ENCODE data around the gene KRTAP10-4. TPM values are rescaled to one million over a fixed set of nuclear protein-coding genes. Genes with fewer than 3 reads are reported as not detected.

The KRTAP10-4 gene
- total RNA-seq, 1 experiment from 2014 or later: not detected

DNA sequence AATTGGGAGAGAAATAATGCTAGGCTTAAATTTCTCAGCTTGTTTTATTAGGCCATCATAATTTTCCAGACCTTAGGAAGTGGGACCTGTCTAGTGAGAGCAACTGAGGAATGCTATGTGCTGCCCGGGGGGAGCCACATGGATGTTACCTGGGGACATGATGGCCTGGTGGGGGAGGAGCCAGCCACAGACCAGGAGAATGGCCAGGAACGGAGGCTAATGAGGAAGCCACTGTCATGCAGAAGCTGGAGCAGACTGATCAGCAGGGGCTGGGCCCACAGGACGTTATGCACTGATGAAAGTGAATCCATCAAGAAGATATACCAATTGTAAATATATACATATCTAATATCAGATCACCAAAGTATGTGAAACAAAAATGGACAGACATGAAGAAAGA is 29.0 kb upstream of the KRTAP10-4 start:
- peaks cover 26% of the 10 kb centered on the region for H3K27me3 Mint-ChIP-seq (ENCODE audit: insufficient read depth, unreplicated experiment)
- H3K27ac Mint-ChIP-seq (ENCODE audit: low read depth, unreplicated experiment): no peak overlapping the region
- peaks cover 23% of the 10 kb centered on the region for H3K9me3 Mint-ChIP-seq (ENCODE audit: unreplicated experiment)
- no peaks in the 10 kb centered on the region for H3K36me3 Mint-ChIP-seq (ENCODE audit: insufficient read depth, unreplicated experiment)
- CTCF ChIA-PET: interaction anchor here (0.7 kb wide), 1 partner anchor 9 kb away, joined by 3 read pairs; no protein-coding TSS in a partner anchor
- TF ChIP-seq, protein P1, sequence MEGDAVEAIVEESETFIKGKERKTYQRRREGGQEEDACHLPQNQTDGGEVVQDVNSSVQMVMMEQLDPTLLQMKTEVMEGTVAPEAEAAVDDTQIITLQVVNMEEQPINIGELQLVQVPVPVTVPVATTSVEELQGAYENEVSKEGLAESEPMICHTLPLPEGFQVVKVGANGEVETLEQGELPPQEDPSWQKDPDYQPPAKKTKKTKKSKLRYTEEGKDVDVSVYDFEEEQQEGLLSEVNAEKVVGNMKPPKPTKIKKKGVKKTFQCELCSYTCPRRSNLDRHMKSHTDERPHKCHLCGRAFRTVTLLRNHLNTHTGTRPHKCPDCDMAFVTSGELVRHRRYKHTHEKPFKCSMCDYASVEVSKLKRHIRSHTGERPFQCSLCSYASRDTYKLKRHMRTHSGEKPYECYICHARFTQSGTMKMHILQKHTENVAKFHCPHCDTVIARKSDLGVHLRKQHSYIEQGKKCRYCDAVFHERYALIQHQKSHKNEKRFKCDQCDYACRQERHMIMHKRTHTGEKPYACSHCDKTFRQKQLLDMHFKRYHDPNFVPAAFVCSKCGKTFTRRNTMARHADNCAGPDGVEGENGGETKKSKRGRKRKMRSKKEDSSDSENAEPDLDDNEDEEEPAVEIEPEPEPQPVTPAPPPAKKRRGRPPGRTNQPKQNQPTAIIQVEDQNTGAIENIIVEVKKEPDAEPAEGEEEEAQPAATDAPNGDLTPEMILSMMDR (IDR thresholded peaks at IDR 0.05; ENCODE audit: unreplicated experiment): no peak
- DNase-seq (ENCODE audit: unreplicated experiment): no peak
- POLR2A ChIA-PET: no interaction called here
- BruUV-seq (replicated peaks): no TSS peak
- intact Hi-C loops (cut with micrococcal nuclease): no loop called here
- H3K4me1 Mint-ChIP-seq (ENCODE audit: insufficient read depth, unreplicated experiment): peaks cover 9% of the 10 kb centered on the region
- no peak overlapping the region for H3K4me3 Mint-ChIP-seq (ENCODE audit: unreplicated experiment)

DNA sequence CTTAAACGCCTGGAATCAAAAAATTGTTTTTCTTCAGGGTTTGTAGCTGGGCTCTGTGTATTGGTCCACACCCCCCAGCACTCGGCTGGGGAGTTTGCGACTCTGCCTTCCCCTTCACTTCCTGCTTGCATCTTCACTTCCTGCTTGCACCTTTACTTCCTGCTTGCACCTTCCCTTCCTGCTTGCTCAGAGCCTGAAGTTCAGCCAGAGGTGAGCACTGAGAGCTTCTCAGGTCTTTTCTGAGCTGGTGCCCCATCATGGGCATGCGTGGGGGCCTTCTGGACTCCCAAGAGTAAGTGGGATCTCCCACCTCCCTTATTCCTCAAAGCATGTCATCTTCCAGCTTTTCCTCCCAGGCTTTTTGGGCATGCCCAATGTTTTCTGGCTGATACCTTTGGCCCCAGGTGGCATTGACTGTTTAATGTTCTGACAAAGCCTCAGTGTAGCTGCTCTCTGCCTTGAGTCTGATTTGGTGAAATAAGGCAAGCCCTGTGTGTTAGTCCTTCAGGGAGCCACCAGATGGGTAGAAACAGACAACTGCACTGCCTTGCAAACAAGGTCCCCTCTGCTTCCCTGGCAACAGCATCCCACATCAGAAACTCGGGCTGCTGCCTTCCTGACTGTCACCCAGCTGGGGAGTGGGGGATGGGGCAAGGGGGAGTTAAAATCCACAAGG is 25.7 kb upstream of the KRTAP10-4 start:
- TF ChIP-seq, protein P1 (IDR thresholded peaks at IDR 0.05; ENCODE audit: unreplicated experiment): no peak
- BruUV-seq (replicated peaks): no TSS peak
- Mint-ChIP-seq H3K4me3 (ENCODE audit: unreplicated experiment) (no peak overlapping the region), H3K27me3 (ENCODE audit: insufficient read depth, unreplicated experiment) (peaks cover 34% of the 10 kb centered on the region), H3K36me3 (ENCODE audit: insufficient read depth, unreplicated experiment) (no peaks in the 10 kb centered on the region), H3K9me3 (ENCODE audit: unreplicated experiment) (peaks cover 23% of the 10 kb centered on the region), H3K4me1 (ENCODE audit: insufficient read depth, unreplicated experiment) (peaks cover 15% of the 10 kb centered on the region), H3K27ac (ENCODE audit: low read depth, unreplicated experiment) (no peak overlapping the region)
- ChIA-PET POLR2A (no interaction called here), CTCF (interaction anchor here (0.7 kb wide), 2 partner anchors 114 to 148 kb away, joined by 3 to 4 read pairs; no protein-coding TSS in a partner anchor)
- no peak for DNase-seq (ENCODE audit: unreplicated experiment)
- intact Hi-C loops (cut with micrococcal nuclease): no loop called here

DNA sequence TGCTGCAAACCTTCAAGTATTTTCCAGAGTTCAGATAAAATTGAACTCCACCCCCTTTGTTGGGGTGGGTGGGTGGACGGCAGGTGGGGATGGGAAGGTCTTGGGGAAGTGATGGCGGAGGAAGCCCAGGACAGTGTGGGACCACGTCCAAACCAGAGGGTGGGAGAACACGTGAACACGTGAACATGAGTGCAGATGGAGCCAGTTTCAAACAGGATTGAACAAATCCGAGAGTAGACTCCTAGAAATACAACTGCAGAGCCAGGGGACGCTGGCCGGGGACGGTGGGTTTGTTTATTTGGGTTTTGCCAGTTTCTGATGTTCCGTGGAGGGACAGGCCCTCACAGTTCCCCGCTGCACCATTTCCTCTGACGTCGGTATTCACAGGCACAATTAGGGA is 25.1 kb upstream of the KRTAP10-4 start:
- H3K4me1 Mint-ChIP-seq (ENCODE audit: insufficient read depth, unreplicated experiment): peaks cover 15% of the 10 kb centered on the region
- POLR2A ChIA-PET: no interaction called here
- intact Hi-C loops (cut with micrococcal nuclease): no loop called here
- DNase-seq (ENCODE audit: unreplicated experiment): no peak
- no peak overlapping the region for H3K4me3 Mint-ChIP-seq (ENCODE audit: unreplicated experiment)
- no peak overlapping the region for H3K27ac Mint-ChIP-seq (ENCODE audit: low read depth, unreplicated experiment)
- H3K36me3 Mint-ChIP-seq (ENCODE audit: insufficient read depth, unreplicated experiment): no peaks in the 10 kb centered on the region
- TF ChIP-seq, protein P1 (IDR thresholded peaks at IDR 0.05; ENCODE audit: unreplicated experiment): no peak
- H3K9me3 Mint-ChIP-seq (ENCODE audit: unreplicated experiment): peaks cover 23% of the 10 kb centered on the region
- no TSS peak for BruUV-seq (replicated peaks)
- CTCF ChIA-PET: no interaction called here
- peaks cover 40% of the 10 kb centered on the region for H3K27me3 Mint-ChIP-seq (ENCODE audit: insufficient read depth, unreplicated experiment)

DNA sequence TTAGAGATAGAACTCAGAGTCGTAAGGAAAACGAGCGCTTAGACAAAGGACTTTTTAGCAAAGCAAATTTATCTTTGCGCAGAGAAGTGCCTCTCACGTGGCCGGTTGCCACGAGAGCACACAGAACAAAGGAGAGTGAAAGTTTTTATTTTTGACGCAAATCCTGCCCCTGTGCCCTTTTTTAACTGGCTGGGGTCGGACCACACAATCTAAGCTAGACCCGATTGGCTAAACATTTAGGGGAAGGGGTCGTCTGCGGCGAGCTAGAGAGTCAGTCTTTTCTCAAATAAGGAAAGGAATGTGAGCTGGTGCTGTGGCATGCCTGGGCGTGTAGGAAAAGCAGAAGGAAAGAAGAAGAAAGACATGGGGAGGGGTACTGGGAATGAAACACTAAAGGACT is 24.6 kb upstream of the KRTAP10-4 start:
- intact Hi-C loops (cut with micrococcal nuclease): no loop called here
- POLR2A ChIA-PET: no interaction called here

More for the DNA sequence above, 24.6 kb upstream of the KRTAP10-4 start:
- Mint-ChIP-seq H3K27me3 (ENCODE audit: insufficient read depth, unreplicated experiment) (peaks cover 46% of the 10 kb centered on the region), H3K36me3 (ENCODE audit: insufficient read depth, unreplicated experiment) (no peaks in the 10 kb centered on the region), H3K9me3 (ENCODE audit: unreplicated experiment) (peaks cover 24% of the 10 kb centered on the region), H3K4me1 (ENCODE audit: insufficient read depth, unreplicated experiment) (peaks cover 15% of the 10 kb centered on the region), H3K27ac (ENCODE audit: low read depth, unreplicated experiment) (no peak overlapping the region), H3K4me3 (ENCODE audit: unreplicated experiment) (peak overlapping the region; percentile 3)
- no TSS peak for BruUV-seq (replicated peaks)
- TF ChIP-seq, protein P1 (IDR thresholded peaks at IDR 0.05; ENCODE audit: unreplicated experiment): no peak
- CTCF ChIA-PET: no interaction called here
- no peak for DNase-seq (ENCODE audit: unreplicated experiment)

All from MCF 10A (cell line).